T-cell (primary cell): ENCODE measurements around the gene MOG. TPM values are rescaled to one million over a fixed set of nuclear protein-coding genes. Genes with fewer than 3 reads are reported as not detected.
"Not testable (repeated sequence)": the region's sequence is repeated elsewhere in the genome, so short reads cannot be mapped to it uniquely, and the experiment has no call there.

Experiments used
- ATAC-seq, 4 experiments: fragments of 200-7000 bp in 3 of 4; fragments of 150-1000 bp in 1 of 4; cut with Tn5 transposase; replicated peaks in 1 of 4; 1 replicate in 3 of 4; 2 replicates in 1 of 4; pipeline ENCODE4 v1.10.0; 2021; ENCODE audit warnings: moderate library complexity in 3 of 4, mild to moderate bottlenecking in 2 of 4, moderate number of reproducible peaks in 1 of 4
- CTCF ChIA-PET, 2 donors: fragments of 300-600 bp; sonication (Branson Sonifier 250); formaldehyde crosslinking; loops; one replicate each; lab custom pipeline; 2022; ENCODE audit warnings: antibody characterized with exemption in 2 of 2; lab: Charles Lee
- POLR2A ChIA-PET, 2 donors: fragments of 300-600 bp; sonication (Branson Sonifier 250); formaldehyde crosslinking; loops; one replicate each; lab custom pipeline; 2022; ENCODE audit warnings: antibody characterized with exemption in 2 of 2; lab: Charles Lee
- DNase-seq, 35 experiments: peaks; one replicate each; pipeline versions ENCODE4 v3.0.0 to v3.0.0-alpha.2; 2013 to 2023
- H3K27ac ChIP-seq: one replicate; pipeline ENCODE4 v1.5.1; 2013; ENCODE audit warnings: low read length
- H3K27me3 ChIP-seq, 2 experiments: replicated peaks in 1 of 2; 1 replicate in 1 of 2; 2 replicates in 1 of 2; pipeline versions ENCODE4 v1.6.1 to v1.7.0; 2013; ENCODE audit warnings: low read length in 1 of 2, mixed read lengths in 1 of 2; ENCODE audit not compliant: control insufficient read depth in 2 of 2, insufficient read depth in 2 of 2; ENCODE audit errors: extremely low read depth in 1 of 2
- H3K36me3 ChIP-seq, 2 donors: 1 replicate in 1 of 2; 2 replicates in 1 of 2; pipeline versions ENCODE4 v1.6.1 to v1.7.0; 2013; ENCODE audit warnings: low read length in 1 of 2; ENCODE audit not compliant: control insufficient read depth in 2 of 2, insufficient read depth in 1 of 2; ENCODE audit errors: extremely low read depth in 1 of 2
- H3K4me1 ChIP-seq, 2 experiments: 1 replicate in 1 of 2; 2 replicates in 1 of 2; pipeline versions ENCODE4 v1.6.1 to v1.7.0; 2013; ENCODE audit warnings: low read length in 2 of 2, mixed read lengths in 1 of 2; ENCODE audit not compliant: insufficient read depth in 2 of 2, control insufficient read depth in 1 of 2; ENCODE audit errors: extremely low read depth in 1 of 2
- H3K4me3 ChIP-seq, 2 donors: 1 replicate in 1 of 2; 2 replicates in 1 of 2; pipeline versions ENCODE4 v1.5.1 to v1.7.0; 2013; ENCODE audit warnings: mild to moderate bottlenecking in 2 of 2, low read length in 1 of 2, moderate library complexity in 1 of 2; ENCODE audit not compliant: control insufficient read depth in 1 of 2; ENCODE audit errors: extremely low read depth in 1 of 2
- H3K9me3 ChIP-seq: 2 replicates; pipeline ENCODE4 v1.7.0; 2013
- H3K27ac Mint-ChIP-seq, 2 donors: one replicate each; pipeline ENCODE4 v1.8.0; 2020 to 2021; ENCODE audit warnings: mild to moderate bottlenecking in 2 of 2, mixed read lengths in 2 of 2
- H3K27me3 Mint-ChIP-seq, 2 donors: one replicate each; pipeline ENCODE4 v1.8.0; 2021 to 2022; ENCODE audit warnings: mixed read lengths in 2 of 2
- H3K36me3 Mint-ChIP-seq: one replicate; pipeline ENCODE4 v1.8.0; 2021; ENCODE audit warnings: mixed read lengths
- H3K4me1 Mint-ChIP-seq, 3 donors: one replicate each; pipeline ENCODE4 v1.8.0; 2020 to 2022; ENCODE audit warnings: mixed read lengths in 3 of 3, mild to moderate bottlenecking in 1 of 3
- H3K4me3 Mint-ChIP-seq, 3 donors: one replicate each; pipeline ENCODE4 v1.8.0; 2020 to 2022; ENCODE audit warnings: mild to moderate bottlenecking in 3 of 3, mixed read lengths in 3 of 3, moderate library complexity in 3 of 3
- H3K9me3 Mint-ChIP-seq, 3 donors: one replicate each; pipeline ENCODE4 v1.8.0; 2020 to 2022; ENCODE audit warnings: mixed read lengths in 3 of 3
- WGBS: methylation state at CpG from one replicate; pipeline ENCODE4 v1.1.5; 2013; ENCODE audit warnings: missing lambda C conversion rate; ENCODE audit not compliant: insufficient coverage; 5-methylcytosine and 5-hydroxymethylcytosine counted together
- total RNA-seq, 35 experiments: library from RNA in 6 of 35; stranded (reverse) in 6 of 35; fragments of 120-200 nt in 1 of 35; gene quantifications; one replicate each; pipeline versions ENCODE4 v1.2.1 to v1.2.4 and lab custom pipeline; 2013 to 2026

MOG gene
- total RNA-seq, 5 donors from 2014 or later (not counting 1 experiment from before 2014, with no cell fraction given), result not detected

DNA sequence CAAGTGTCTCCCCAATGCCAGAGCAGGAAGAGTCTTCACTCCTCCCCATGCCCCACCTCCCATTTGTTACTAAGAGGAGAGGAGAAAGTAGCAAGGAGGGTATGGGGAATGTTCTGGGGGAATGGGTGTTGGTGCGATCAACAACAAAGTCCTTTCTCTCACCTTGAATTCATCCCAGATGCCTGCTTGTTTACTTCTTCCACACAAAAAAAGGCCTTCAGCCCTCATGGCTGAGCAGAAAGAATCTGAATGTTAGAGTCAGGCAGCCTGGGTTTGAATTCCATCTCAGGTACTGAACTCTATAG, 9.9 kb downstream of the MOG start:
- no peak for ATAC-seq
- H3K36me3 ChIP-seq, result no peaks in the 10 kb centered on the region

DNA sequence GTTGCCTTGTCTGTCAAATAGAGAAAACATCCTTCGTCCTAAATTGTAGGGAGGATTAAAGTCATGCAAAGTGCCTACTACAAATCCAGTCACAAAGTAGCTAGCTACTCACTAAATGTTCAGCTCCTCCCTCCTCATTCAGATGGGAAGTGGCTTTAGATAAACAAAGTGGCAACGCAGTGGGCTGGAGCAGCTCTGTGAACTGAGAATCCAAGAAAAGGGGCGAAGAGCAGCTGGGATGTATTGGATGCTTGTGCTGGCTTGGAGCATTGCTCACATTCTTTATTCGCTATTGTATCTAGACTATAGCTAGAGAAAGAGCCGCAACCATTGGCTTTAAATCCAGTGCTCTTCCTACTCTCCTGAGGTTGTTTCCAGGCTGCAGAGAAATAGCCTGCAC, 10.3 kb downstream of the MOG start:
- H3K4me3 ChIP-seq, result no peak overlapping the region
- ATAC-seq (no peak), DNase-seq (no peak)
- ChIA-PET CTCF (interaction anchor here (1.2 to 4.3 kb wide), 3 partner anchors 13 to 17 kb away, joined by 4 to 25 read pairs (median 8); no protein-coding TSS in a partner anchor), POLR2A (no interaction called here)
- peaks cover 31 to 48% of the 10 kb centered on the region in 2 donors for H3K27me3 Mint-ChIP-seq
- WGBS, result no CpG with 5 or more reads among the region's 5 CpGs
- H3K4me1 Mint-ChIP-seq, result no peaks in the 10 kb centered on the region
- H3K4me3 Mint-ChIP-seq, result no peak overlapping the region
- H3K9me3 Mint-ChIP-seq, result no peaks in the 10 kb centered on the region
- H3K9me3 ChIP-seq, result no peaks in the 10 kb centered on the region
- no peak overlapping the region for H3K27ac ChIP-seq
- no peaks in the 10 kb centered on the region for H3K36me3 ChIP-seq
- no peaks in the 10 kb centered on the region for H3K4me1 ChIP-seq
- H3K36me3 Mint-ChIP-seq, result no peaks in the 10 kb centered on the region
- no peak overlapping the region for H3K27ac Mint-ChIP-seq
- H3K27me3 ChIP-seq, result peaks cover 0 to 40% of the 10 kb centered on the region in 2 experiments

More for the DNA sequence above, 9.9 kb downstream of the MOG start:
- Histone ChIP-seq H3K27me3 (peaks cover 2 to 44% of the 10 kb centered on the region in 2 experiments), H3K4me3 (no peak overlapping the region), H3K9me3 (no peaks in the 10 kb centered on the region), H3K27ac (no peak overlapping the region), H3K4me1 (no peaks in the 10 kb centered on the region)
- Mint-ChIP-seq H3K36me3 (no peaks in the 10 kb centered on the region), H3K27ac (no peak overlapping the region), H3K9me3 (no peaks in the 10 kb centered on the region), H3K4me3 (no peak overlapping the region), H3K4me1 (no peaks in the 10 kb centered on the region), H3K27me3 (peaks cover 32 to 51% of the 10 kb centered on the region in 2 donors)
- no CpG with 5 or more reads among the region's 1 CpG for WGBS
- DNase-seq, result no peak
- ChIA-PET CTCF (interaction anchor here (1.2 to 4.3 kb wide), 3 partner anchors 13 to 17 kb away, joined by 4 to 25 read pairs (median 8); no protein-coding TSS in a partner anchor), POLR2A (no interaction called here)

DNA sequence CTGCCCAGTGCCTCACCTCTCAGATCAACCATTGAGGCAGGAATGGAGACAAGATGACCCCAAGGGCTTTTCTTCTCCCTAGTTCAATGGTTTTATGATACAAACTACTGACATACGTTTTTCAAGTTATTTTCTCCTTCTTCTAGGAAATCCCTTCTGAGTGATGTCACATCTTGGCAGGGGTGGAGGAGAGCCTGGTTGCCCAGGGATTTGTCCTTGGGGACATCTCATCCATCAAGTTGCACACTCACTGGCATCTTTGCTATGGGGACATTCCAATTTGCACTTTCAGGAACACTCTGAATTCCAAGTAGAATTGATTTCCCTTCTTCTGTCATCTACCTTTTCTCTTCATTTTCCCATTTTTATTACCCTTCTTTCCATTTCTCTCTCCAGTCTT, 14.1 kb downstream of the MOG start:
- Histone ChIP-seq H3K4me3 (no peak overlapping the region), H3K36me3 (no peaks in the 10 kb centered on the region), H3K27me3 (peaks cover 0 to 31% of the 10 kb centered on the region in 2 experiments), H3K27ac (no peak overlapping the region), H3K4me1 (no peaks in the 10 kb centered on the region), H3K9me3 (no peaks in the 10 kb centered on the region)
- Mint-ChIP-seq H3K36me3 (no peaks in the 10 kb centered on the region), H3K27me3 (peaks cover 24 to 35% of the 10 kb centered on the region in 2 donors), H3K27ac (no peak overlapping the region), H3K9me3 (no peaks in the 10 kb centered on the region), H3K4me3 (no peak overlapping the region), H3K4me1 (peaks cover 0 to 1% (median 0%) of the 10 kb centered on the region in 3 donors)
- POLR2A ChIA-PET, result no interaction called here
- WGBS, result no CpG with 5 or more reads among the region's 1 CpG
- ATAC-seq, result no peak
- CTCF ChIA-PET, result no interaction called here
- no peak for DNase-seq

DNA sequence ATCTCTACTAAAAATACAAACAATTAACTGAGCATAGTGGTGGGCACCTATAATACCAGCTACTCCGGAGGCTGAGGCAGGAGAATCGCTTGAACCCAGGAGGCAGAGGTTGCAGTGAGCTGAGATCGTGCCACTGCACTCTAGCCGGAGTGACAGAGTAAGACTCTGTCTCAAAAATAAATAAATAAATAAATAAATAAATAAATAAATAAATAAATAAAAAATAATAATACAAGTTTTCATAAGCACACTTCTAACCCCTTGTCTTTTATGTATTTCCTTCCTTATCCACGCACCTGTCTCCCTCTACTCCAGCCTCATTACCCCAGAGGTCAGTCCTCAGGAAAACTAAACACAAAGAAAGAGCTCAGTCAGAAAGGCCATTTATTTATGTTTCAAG, 15.2 kb downstream of the MOG start:
- ATAC-seq, H3K4me3 Mint-ChIP-seq, H3K9me3 Mint-ChIP-seq, H3K9me3 ChIP-seq, POLR2A ChIA-PET, DNase-seq, H3K27ac Mint-ChIP-seq, CTCF ChIA-PET, H3K36me3 Mint-ChIP-seq, H3K36me3 ChIP-seq, H3K4me3 ChIP-seq, H3K4me1 ChIP-seq, H3K4me1 Mint-ChIP-seq, H3K27ac ChIP-seq: not testable (repeated sequence)
- H3K27me3 Mint-ChIP-seq, result peaks cover 24 to 32% of the 10 kb centered on the region in 2 donors
- peaks cover 0 to 29% of the 10 kb centered on the region in 2 experiments for H3K27me3 ChIP-seq
- 80% methylated on average over 1 of the region's 5 CpGs for WGBS

DNA sequence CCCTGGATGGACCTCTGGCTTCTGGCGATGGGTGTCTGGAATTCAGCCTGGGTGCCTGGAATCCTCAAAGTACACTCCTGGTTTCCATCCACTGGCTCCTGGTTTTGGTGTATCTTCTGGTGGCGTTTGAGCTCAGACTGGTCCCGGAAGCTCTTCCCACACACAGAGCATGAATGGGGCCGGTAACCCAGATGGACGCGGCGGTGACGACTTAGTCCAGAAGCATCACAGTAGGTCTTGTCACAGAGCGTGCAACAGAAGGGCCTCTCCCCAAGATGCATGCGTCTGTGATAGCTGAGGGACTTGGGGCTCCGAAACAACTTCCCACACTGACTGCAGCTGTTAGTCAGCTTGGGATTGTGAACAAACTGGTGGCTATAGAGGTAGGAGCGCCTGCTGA, 16.3 kb downstream of the MOG start:
- H3K27me3 ChIP-seq, result peaks cover 0 to 26% of the 10 kb centered on the region in 2 experiments
- H3K9me3 ChIP-seq, result no peaks in the 10 kb centered on the region
- Mint-ChIP-seq H3K4me3 (no peak overlapping the region), H3K27ac (no peak overlapping the region), H3K36me3 (no peaks in the 10 kb centered on the region), H3K27me3 (peaks cover 21 to 27% of the 10 kb centered on the region in 2 donors), H3K9me3 (no peaks in the 10 kb centered on the region), H3K4me1 (peaks cover 8 to 9% (median 8%) of the 10 kb centered on the region in 3 donors)
- H3K4me3 ChIP-seq, result no peak overlapping the region
- no peak for ATAC-seq
- no peaks in the 10 kb centered on the region for H3K36me3 ChIP-seq
- 98% methylated on average over 11 of the region's 12 CpGs for WGBS
- CTCF ChIA-PET, result no interaction called here
- POLR2A ChIA-PET, result no interaction called here
- DNase-seq, result no peak
- no peaks in the 10 kb centered on the region for H3K4me1 ChIP-seq
- no peak overlapping the region for H3K27ac ChIP-seq

DNA sequence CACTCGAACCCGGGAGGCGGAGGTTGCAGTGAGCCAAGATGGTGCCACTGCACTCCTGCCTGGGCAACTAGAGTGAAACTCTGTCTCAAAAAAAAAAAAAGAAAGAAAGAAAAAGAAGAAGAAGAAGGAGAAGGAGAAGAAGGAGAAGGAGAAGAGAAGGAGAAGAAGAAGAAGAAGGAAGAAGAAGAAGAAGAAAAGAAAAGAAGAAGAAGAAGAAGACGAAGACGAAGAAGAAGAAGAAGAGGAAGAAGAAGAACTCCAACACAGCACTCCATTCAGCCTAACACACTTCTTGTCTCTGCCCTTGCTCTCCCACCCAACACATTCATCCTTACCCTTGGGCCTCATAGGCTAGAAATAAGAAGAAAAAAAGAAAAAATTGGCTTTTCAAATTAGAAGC, 17.1 kb downstream of the MOG start:
- no peak overlapping the region for H3K27ac Mint-ChIP-seq
- Histone ChIP-seq H3K4me3 (no peak overlapping the region), H3K36me3 (no peaks in the 10 kb centered on the region), H3K9me3 (no peaks in the 10 kb centered on the region), H3K4me1 (no peaks in the 10 kb centered on the region), H3K27me3 (peaks cover 0 to 26% of the 10 kb centered on the region in 2 experiments), H3K27ac (no peak overlapping the region)
- peaks cover 21 to 22% of the 10 kb centered on the region in 2 donors for H3K27me3 Mint-ChIP-seq
- CTCF ChIA-PET, result no interaction called here
- ATAC-seq, result no peak
- DNase-seq, result no peak
- H3K9me3 Mint-ChIP-seq, result no peaks in the 10 kb centered on the region
- H3K4me1 Mint-ChIP-seq, result peaks cover 8 to 9% (median 8%) of the 10 kb centered on the region in 3 donors
- POLR2A ChIA-PET, result no interaction called here
- WGBS, result no CpG with 5 or more reads among the region's 5 CpGs
- H3K4me3 Mint-ChIP-seq, result no peak overlapping the region
- no peaks in the 10 kb centered on the region for H3K36me3 Mint-ChIP-seq

DNA sequence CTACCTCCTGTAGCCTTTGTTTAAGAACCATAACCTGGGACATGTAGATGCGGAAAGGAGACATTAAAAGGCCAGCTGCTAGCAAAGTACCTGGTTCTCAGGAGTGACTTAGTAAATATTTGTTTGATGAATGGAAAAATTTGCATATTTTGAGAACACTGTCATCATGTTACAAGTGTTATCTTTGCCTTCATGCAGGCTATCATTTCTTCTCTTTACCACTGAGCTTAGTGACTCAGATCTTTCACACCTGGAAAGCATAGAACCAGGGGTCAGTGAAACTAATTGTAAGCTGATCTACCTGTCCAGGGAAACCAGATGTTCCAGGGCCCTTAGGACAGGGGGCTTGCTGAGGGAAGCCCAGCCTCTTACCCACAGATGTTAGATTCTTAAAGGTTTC, 18.7 kb downstream of the MOG start:
- H3K27me3 Mint-ChIP-seq, result peaks cover 15 to 24% of the 10 kb centered on the region in 2 donors
- peaks cover 8 to 15% (median 8%) of the 10 kb centered on the region in 3 donors for H3K4me1 Mint-ChIP-seq
- ChIA-PET CTCF (interaction anchor here (0.6 to 1.2 kb wide), 2 partner anchors 22 to 1843 kb away, joined by 3 to 6 read pairs; no protein-coding TSS in a partner anchor), POLR2A (no interaction called here)
- ATAC-seq (no peak), DNase-seq (no peak)
- WGBS, result no CpG with 5 or more reads among the region's 1 CpG
- Histone ChIP-seq H3K4me1 (no peaks in the 10 kb centered on the region), H3K9me3 (no peaks in the 10 kb centered on the region), H3K27ac (no peak overlapping the region), H3K36me3 (no peaks in the 10 kb centered on the region), H3K27me3 (peaks cover 0 to 26% of the 10 kb centered on the region in 2 experiments), H3K4me3 (no peak overlapping the region)
- H3K4me3 Mint-ChIP-seq, result no peak overlapping the region
- H3K36me3 Mint-ChIP-seq, result no peaks in the 10 kb centered on the region
- H3K9me3 Mint-ChIP-seq, result no peaks in the 10 kb centered on the region
- H3K27ac Mint-ChIP-seq, result no peak overlapping the region
